ENCODE results near the gene COL26A1.
"Not testable (repeated sequence)": the region's sequence is repeated elsewhere in the genome, so short reads cannot be mapped to it uniquely, and the experiment has no call there.

The COL26A1 gene

DNA sequence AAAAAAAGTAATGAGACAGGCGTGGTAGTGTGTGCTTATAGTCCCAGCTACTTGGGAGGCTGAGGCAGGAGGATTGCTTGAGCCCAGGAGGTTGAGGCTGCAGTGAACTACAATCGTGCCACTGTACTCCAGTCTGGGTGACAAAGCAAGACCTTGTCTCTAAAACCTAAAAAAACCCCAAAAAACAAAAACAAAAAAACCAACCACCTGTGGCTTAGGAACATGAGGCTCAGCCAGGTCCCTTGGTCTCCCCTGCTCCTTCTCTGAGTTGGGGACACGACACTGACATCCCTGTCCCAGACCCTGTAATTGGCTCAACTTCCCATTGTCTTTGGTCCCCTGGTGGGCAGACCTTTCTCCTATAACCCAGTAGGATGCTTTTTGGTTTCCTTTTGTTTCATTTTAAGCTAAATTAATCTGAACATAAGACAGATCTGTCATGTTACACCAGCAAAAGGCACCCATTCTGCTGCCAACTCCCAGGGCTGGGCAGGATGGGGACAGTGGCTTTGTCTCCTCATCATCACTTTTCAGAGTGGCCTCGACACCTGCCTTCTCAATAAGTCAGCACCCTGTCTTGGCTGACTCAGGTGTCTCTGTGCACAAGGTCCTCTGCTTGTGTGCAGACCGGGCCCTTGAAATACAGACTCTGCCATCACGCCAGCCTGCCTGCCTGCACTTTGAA lies 192.1 kb downstream of the COL26A1 start:
- no peak for DNase-seq

DNA sequence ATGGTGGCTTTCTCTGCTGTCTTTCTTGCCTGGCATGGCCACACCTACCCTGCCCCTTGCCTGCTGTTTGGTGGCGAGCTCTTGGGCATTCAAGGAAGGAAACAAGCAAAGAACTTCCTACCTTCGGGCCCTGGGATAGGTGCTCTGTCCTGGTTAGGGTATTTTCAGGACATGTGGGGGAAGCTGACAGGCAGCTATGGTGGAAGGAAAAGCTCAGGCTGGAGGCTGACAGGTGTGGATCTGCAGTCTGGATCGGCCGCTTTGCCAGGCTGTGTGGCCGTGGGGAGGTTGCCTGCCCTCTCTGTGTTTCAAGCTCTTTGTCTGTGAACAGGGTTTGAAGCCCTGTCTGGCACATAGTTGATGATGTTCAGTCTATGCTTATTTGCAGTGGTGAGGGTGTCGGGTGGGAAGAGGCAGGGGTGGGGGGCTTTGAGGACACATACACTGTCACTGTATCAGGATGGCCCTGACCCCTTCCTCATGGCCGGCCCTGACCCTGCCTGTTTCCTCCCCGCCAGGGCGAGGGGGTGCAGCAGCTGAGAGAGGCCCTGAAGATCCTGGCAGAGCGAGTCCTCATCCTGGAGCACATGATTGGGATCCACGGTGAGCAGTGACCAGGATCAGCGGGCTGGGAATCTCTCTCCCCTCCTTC lies 192.7 kb downstream of the COL26A1 start:
- no peak for DNase-seq

DNA sequence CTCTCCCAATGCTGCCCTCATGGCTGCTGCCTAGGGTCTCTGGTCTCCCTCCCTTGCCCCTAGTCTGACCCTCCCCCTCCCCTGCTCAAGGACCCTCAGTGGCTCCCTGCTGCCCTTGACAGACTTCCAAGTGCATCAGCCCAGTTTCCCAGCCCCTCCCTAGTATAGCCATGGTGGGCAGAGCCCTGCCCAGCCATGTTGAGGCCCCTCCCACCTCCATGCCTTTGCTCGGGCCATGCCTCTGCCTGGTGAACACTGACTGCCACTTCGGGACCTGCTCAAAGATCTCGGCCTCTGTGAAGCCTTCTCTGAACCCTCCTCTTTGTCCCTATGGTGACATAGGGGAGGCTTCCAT lies 193.2 kb downstream of the COL26A1 start:
- DNase-seq, result no peak

DNA sequence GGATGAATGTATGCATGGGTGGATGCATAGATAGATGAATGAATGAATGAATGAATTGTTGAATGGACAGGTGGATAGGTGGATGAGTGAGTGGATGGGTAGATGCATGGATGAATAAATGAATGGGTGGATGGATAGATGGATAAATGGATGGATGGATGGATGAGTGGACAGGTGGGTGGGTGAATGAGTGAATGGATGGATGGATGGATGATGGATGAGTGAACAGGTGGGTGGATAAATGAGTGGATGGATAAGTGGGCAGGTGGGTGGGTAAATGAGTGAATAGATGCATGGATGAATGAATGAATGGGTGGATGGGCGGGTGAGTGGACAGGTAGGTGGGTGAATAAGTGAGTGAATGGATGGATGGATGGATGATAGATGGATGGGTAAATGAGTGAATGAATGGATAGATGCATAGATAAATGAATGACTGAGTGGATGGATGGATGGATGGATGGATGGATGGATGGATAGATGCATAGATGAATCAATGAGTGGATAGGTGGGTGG lies 193.8 kb downstream of the COL26A1 start:
- no peak for DNase-seq

DNA sequence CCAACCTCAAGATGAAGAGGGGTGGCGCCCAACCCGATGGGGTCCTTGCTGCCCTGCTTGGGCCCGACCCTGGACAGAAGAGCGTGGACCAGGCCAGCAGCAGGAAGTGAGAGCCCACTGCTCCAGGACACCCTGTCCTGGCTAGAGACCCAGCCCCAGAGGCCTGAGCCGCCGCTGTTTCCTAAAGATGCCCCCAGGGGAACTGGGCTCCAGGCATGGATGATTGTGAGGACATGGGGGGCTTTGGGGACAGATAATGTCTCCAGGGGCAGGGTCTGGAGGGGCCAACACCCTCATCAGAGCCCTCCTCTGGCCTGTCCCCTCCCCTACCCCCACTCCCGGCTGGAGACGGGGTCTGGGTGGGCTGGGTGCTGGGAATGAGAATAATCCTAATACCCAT lies 194.7 kb downstream of the COL26A1 start:
- DNase-seq, result no peak

DNA sequence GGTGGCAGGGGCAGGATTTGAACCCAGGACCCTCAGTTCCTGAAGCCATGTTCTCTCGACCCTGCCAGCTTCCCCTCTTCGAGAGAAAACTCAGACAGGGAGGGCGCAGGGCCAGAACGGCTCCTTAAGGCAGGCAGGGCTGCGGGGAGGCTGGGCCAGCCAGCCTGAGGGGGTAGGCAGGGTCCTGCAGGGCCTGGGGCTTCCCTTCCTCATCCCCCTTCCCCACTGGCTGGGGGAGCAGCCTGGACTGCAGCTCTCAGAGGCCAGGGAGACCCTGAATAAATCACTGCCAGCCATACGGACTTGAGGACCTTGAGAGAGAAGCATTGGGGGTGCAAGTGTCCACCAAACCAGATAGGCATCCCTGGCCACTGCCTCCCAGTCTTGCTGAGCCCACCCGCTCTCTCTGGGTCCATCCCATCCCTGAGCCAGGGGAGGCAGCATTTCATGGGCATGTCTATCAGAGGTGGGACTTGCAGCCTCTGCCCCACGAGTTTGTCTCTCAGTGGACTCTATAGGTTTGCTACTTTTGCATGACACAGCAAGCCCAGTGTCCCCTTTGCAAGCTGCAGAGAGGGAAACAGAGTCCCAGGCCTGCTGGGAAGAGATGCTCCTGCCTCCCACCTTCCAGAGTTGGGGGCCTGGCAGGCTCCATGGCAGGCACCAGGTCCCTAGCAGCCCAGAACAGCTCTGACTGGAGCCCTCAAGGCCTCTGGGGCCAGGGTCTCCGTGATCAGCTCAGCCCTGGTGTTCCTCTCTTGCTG lies 195.5 kb downstream of the COL26A1 start:
- no peak for DNase-seq

DNA sequence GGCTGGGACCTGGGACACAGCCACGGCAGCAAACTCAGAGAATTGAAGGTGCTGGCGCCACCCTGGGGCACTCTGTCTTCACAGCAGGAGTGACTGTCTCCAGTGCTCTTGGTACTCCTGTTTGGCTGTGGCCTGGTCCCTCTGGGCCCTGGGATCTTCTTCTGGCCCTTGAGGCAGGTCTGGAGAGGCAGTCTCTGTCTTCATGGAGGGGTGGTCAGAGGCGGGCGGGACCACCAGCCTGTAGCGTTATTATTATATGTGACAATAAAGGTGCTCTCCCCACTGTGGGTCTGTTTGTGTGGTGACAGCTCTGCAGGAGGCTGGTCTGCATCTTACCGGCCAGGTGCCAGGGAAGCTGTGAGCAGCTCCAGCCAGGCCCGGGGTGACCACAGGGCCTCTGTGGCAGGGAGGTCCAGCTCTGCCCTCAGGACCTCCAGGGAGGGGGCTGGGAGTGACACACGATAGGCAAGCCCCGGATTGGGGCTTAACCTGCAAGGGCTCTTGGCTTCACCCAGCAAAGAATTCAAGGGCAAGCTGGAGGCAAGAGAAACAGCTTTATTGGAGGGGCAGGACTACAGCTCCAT lies 196.2 kb downstream of the COL26A1 start:
- no peak for DNase-seq

DNA sequence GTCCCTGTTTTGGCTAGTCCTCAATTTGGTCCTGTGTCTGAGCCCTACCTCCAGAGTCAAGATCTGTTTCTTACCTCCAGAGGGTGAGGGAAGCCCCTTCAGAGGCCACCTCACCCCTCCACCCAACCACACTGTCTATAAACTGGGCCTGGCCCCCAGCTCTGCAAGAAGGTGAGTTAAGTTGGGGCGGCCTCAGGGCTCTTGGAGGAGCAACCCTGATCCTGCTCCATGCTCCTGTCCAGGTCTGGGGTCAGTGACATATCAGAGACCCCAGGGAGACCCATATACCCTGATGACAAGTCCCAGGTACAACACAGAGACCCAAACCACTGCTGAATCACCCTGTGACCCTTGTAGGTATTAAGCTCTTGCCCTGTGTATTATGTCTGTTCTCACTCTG lies 196.9 kb downstream of the COL26A1 start:
- no peak for DNase-seq

DNA sequence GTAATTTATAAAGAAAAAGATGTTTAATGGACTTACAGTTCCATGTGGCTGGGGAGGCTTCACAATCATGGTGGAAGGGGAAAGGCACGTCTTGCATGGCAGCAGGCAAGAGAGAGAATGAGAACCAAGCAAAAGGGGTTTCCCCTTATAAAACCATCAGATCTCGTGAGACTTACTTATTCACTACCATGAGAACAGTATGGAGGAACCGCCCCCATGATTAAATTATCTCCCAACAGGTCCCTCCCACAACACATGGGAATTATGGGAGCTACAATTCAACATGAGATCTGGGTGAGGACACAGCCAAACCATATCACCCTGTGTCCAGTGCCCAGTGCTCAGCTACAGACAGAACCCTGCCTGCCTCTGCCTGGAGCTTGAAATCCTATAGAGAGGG lies 197.3 kb downstream of the COL26A1 start:
- DNase-seq, result not testable (repeated sequence)

DNA sequence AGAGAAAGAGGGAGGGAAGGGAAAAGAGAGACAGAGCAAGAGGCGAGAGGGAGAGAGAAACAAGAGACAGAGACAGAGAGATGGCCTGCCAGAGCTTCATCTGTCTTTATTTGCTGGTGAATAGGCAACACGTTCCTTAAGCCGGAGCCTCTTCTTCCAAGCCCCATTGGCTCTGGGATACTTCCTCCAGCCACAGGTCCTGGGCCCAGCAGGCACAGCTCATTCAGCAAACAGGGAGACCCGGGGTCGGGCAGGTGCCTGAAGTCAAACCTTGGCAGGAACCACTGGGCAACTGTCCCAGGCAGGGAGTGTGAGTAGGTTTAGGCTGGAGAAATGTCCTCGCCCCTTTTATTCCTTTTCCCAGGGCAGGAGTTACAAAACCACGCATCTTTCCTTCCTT lies 198.2 kb downstream of the COL26A1 start:
- DNase-seq, result peak in 1 of 14 donors; percentile 8

DNA sequence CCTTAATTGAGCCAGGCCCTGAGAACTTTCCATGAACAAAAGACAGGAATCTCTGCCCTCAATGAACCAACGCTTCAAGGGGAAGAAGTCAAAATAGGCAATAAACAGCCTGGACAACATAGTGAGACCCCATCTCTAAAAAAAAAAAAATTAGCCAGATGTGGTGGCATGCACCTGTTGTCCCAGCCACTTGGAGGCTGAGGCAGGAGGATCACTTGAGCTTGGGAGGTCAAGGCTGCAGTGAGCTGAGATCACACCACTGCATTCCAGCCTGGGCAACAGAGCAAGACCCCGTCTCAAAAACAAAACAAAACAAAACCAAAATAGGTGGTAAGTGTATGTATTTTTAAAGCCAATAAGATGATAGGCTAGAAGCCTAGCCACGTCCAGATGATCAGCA lies 198.6 kb downstream of the COL26A1 start:
- DNase-seq, result not testable (repeated sequence)

DNA sequence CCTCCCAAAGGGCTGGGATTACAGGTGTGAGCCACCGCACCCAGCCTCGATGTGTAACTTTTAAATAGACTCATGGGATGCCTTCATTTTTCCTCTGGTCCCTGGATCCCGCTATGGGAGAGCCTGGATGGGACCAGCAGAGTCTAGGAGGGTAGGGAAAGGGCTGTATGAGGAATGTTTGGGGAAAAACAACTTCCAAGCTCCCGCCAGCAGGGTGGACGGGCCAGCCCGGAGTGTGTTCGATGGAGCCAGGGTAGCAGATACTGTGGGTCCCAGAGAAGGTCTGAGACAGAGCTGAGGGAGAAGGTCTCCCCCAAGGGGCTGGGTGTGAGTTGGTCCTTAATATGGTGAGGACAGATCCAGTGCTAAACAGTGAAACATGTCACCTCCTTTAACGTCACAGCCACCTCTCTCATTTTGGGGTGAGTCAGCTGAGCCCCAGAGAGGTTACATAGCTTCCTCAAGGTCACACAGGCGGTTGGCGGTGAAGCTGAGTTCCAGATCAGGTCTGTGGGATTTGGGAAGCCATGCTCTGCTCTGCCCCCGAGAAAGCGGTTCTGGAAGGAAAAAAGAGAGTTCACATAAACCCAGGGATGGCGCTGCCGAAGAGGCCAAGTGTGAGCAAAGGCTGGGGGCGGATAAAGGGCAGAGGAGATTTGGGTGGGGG lies 200.0 kb downstream of the COL26A1 start:
- DNase-seq, result no peak

DNA sequence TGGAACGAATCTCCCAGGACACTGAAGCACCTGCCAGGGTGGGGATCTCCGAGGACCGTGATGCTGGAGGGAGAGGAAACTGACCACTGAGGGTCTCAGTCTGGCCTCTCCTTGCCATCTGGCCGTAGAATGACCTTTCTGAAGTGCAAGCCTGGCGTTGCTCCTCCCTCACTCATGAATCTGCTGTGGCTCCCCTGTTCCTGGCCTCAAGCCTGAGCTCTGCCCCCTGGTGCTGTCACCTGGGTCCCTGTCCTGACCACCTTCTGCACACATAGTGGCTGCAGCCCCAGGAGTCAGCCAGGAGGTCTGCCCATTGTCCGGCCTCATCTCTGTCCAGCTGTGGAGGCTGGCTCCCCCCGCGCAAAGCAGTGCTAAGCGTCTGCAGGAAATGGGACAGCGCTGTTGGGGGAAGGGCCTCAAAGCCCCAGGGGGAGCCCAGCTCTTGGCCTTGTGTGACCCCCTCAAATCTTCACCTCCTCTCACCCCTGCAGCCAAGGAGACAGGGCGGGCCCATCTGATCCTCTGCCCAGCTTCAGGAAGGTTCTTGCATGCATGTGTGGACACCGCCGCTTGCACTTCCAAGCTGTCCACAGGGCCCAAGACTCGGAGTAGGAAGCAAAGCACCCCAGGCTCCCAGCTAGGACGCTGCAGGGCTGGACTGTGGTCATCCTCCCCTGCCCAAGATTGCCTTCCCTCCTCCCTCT lies 200.7 kb downstream of the COL26A1 start:
- DNase-seq, result no peak

DNA sequence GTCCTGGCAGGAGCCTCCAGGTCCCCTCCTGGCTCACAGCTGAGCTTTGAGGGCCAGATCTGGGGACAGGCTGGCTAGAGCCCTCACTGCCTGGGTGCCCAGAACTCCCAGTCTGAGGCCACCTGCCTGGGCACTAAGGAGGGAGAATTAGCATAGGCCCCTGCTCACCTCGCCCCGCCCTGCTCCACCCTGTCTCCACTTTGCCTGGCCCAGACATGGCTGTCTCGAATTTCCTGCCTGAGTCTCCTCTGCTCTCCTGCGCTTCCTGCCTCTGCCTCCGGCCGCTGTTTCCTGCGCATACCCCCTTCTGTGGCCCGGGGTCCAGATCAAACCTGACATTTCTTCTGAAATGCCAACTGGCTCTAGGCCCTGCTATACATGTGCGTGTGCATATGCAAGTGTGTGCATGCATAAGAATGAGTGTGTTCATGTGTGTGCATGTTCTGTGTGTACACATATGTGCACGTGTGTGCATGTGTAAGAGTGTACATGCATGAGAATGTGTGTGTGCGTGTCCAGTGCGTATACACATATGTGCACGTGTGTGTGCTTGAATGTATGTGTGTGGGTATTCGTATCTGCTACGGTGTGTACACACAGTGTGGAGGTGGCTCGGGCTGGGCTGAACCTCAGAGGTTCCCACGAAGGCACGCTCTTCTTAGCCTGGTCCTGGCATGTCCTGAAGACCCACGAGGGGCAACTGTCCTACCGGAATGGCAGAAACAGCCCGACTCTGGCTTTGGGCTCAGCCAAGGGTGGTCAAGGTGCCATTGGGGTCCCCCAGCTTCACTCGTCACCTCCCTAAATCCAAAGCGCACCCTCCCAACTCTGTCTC lies 201.5 kb downstream of the COL26A1 start:
- DNase-seq, result no peak

DNA sequence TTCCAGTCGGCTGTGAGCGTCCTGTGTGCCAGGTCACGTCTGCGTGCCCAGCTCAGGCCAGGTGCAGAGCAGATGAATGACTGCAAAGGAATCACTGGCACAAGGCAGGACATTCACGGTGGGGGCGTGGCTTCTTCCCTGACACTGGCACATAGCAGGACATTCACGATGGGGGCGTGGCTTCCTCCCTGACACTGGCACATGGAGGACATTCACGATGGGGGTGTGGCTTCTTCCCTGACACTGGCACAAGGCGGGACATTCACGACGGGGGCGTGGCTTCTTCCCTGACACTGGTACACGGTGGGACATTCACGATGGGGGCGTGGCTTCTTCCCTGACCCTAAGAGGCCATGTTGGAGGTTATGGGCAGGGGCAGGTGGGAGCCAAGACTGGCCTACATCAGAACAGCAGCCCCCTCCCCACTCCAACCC lies 202.1 kb downstream of the COL26A1 start:
- DNase-seq, result no peak

DNA sequence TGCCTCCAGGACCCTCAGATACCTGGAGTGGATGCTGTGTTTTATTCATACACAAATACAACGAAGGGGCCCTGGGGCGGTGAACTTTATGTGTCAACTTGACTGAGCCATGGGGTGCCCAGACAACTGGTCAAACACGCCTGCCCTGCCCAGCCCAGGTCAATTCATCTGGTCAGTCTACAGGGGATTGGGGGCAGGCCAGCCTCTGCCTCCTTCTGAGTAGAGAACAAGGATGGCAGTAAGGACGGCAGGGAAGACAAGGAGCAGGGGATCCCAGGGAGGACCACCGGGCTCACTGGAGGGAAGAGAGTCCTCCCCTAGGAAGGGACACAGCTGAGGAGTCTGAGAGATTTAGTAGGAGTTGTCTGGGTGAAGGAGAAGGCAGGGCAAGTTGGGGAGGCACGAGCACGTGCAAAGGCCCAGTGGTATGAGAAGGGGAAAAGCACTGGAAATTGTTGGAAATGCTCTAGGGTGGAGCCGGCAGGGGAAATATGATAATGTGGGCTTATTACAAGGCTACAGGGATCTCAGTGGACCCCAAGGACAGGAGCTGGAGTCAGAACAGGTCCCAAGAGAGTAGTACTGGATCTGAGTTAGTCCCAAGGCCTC lies 203.0 kb downstream of the COL26A1 start:
- DNase-seq, result no peak

DNA sequence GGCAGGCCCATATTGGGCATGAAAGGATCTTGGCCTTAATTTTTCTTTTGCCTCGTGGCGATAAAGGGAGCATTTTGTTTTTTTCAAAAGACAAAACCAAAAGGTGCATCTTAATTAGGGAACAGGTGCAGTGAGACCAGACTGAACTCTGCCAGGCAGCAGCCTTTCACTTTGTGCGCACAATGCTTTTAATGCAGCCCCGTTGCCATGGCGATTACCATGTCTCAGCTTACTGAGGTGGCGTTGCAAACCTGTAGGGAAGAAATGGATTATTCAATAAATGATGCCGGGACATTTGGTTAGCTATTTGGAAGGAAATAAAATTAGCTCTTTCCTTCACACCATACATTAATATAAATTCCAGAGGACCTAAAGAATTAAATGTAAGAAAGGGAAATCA lies 204.6 kb downstream of the COL26A1 start:
- no peak for DNase-seq

DNA sequence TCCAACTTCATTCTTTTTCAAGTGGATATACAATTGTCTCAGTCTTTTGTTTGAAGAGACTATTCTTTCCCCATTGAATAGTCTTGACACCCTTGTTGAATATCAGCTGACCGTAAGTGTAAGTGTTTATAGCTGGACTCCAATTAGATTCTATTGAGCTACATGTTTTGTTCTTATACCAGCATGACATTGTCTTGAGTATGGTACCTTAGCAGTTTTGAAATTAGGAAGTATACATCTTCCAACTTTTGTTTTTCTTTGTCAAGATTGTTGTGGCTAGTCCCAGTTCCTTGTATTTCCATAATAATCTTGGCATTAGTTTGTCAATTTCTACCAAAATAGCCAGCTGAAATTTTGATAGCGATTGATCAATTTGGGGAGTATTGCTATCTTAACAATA lies 209.5 kb downstream of the COL26A1 start:
- DNase-seq, result no peak

DNA sequence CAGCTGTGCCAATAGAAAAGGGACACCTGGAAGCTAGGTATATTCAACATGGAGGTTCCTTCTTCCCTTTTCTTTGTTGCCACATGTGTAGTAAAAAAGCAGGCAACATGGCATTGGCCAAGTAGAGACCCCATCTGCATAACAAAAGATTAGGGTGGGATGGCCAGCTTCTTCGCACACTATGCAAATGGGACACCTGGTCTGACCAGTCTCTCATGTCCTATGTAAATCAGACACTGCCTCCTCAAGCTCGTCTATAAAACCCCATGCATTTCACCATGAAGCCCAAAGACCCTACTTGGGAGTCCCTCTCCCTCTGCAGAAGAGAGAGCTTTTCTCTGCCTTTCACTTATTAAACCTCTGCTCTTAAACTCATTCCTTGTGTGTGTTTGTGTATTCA lies 212.5 kb downstream of the COL26A1 start:
- no peak for DNase-seq

DNA sequence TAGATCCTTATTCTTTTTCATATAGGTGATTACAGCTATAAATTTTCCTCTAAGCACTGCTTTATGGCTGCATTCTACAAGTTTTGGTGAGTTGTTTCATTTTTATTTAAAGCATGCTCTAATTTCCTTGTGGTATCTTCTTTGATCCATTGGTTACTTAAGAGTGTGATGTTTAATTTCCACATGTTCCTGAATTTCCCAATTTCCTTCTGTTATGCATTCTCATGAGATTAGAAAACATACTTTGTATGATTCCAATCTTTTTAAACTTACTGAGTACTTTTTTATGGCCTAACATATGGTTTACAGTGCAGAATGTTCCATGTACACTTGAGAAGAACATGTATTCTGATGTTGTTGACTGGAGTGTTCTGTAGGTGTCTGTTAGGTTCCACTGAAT lies 213.0 kb downstream of the COL26A1 start:
- DNase-seq, result no peak

DNA sequence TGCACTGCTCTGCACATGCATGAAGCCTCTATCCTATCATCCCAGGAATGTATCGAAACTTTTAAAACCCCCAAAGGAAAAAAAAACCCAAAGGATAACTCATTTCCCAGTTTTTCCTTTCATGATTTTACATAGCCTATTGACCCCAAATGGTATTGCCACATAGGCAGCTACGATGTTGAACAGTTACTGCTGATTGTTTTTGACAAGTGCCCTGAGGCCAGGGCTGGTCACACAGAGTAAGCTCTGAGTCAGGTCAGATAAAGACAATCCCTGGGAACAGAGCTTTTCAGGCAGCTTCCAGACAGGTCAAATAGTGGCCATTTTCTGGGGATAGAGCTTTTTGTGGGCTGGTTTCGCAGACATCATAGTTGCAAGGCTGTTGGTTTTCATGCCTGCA lies 214.3 kb downstream of the COL26A1 start:
- DNase-seq, result no peak

All from C1 segment of cervical spinal cord (tissue), 14 donors.